GF-D8 (cell line): ENCODE results near the gene PKP2.

Source experiments
- DNase-seq: peaks from one replicate; lab custom pipeline; 2025; lab: John Stamatoyannopoulos, UW

PKP2 gene

DNA sequence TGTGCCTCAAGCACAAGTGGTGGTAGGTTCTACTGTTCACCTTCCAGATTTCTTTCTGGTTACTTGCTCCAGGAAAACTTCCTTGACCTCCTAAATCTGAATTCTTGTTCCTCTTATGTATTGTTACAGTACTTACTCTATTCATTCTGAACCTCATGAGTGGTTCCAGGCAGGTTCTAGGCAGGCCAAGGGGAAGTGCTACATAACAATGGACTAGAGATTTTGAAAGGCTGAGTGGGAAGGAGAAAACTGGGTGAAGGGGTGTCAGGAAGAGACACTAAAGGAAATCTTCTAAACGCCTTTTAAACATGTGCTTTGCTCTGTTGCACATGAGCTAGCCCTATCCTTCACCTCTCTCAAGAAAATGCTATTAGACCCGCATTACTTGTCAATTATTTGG is 142.5 kb downstream of the PKP2 start:
- no peak for DNase-seq

GRCh38 chr12:32753605-32754004 is 143.0 kb downstream of the PKP2 start:
- no peak for DNase-seq

DNA sequence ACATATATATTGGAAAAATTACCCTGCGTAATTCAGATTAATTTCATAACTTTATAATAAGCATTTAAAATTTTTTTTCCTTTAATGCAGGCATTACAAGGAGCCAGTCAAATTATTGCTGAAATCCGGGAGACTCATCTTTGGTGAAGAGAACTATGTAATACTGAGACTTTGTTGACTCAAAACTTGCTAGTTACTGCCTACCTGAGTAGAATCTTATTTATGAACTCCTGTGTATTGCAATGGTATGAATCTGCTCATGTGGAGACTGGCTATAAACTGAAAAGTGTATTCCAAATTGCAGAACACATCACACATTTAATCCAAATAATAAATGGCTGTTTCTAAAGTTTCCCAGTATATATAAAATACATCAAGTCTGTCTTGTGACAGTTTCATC is 153.3 kb downstream of the PKP2 start:
- no peak for DNase-seq

GRCh38 chr12:32742133-32742532 is 154.4 kb downstream of the PKP2 start:
- DNase-seq: no peak
